MCF 10A (cell line): ENCODE data around the gene CCNYL1. TPM values are rescaled to one million over a fixed set of nuclear protein-coding genes. Genes with fewer than 3 reads are reported as not detected.
A peak's percentile ranks its signal among the peaks of the same experiment; 100 is the strongest.

Experiments used
- BruUV-seq: library from RNA; stranded (reverse); fragments of 400-500 nt; replicated peaks from 2 replicates; lab custom pipeline; 2021; lab: Mats Ljungman, UMichigan
- CTCF ChIA-PET: fragments of 300-600 bp; sonication (Branson Sonifier 250); formaldehyde crosslinking; extraction: SDS; loops from one replicate; lab custom pipeline; 2021; ENCODE audit warnings: antibody characterized with exemption, inconsistent platforms; lab: Yijun Ruan, JAX
- POLR2A ChIA-PET: fragments of 300-600, 350-650 bp; sonication (Branson Sonifier 250); formaldehyde crosslinking; extraction: SDS; loops from one replicate; lab custom pipeline; 2020; ENCODE audit warnings: antibody characterized with exemption, inconsistent platforms; lab: Yijun Ruan, JAX
- DNase-seq: peaks from one replicate; pipeline ENCODE4 v3.0.0-alpha.2; 2018; ENCODE audit not compliant: unreplicated experiment
- H3K27ac Mint-ChIP-seq: one replicate; pipeline ENCODE4 v1.8.0; 2022; ENCODE audit warnings: mild to moderate bottlenecking, low read depth, mixed read lengths; ENCODE audit not compliant: unreplicated experiment
- H3K27me3 Mint-ChIP-seq: one replicate; pipeline ENCODE4 v1.8.0; 2022; ENCODE audit warnings: mixed read lengths; ENCODE audit not compliant: insufficient read depth, unreplicated experiment
- H3K36me3 Mint-ChIP-seq: one replicate; pipeline ENCODE4 v1.8.0; 2022; ENCODE audit warnings: mild to moderate bottlenecking, moderate library complexity, mixed read lengths; ENCODE audit not compliant: insufficient read depth, unreplicated experiment
- H3K4me1 Mint-ChIP-seq: one replicate; pipeline ENCODE4 v1.8.0; 2022; ENCODE audit warnings: mixed read lengths; ENCODE audit not compliant: insufficient read depth, unreplicated experiment
- H3K4me3 Mint-ChIP-seq: one replicate; pipeline ENCODE4 v1.8.0; 2022; ENCODE audit warnings: mild to moderate bottlenecking, moderate library complexity, mixed read lengths; ENCODE audit not compliant: unreplicated experiment
- H3K9me3 Mint-ChIP-seq: one replicate; pipeline ENCODE4 v1.8.0; 2022; ENCODE audit warnings: mixed read lengths; ENCODE audit not compliant: unreplicated experiment
- CTCF ChIP-seq: fragments of 200-600 bp; IDR thresholded peaks from one replicate; pipeline ENCODE4 v1.8.0; 2022; ENCODE audit warnings: antibody characterized with exemption, mild to moderate bottlenecking; ENCODE audit not compliant: unreplicated experiment
- intact Hi-C: fragments of 100-400 bp; cut with micrococcal nuclease; formaldehyde crosslinking; loops from 2 replicates; pipeline ENCODE4 v1.14.1; 2022
- total RNA-seq: library from RNA; stranded (reverse); gene quantifications from 2 replicates; pipeline ENCODE4 v1.2.3, GENCODE V29; 2022

CCNYL1 gene
- total RNA-seq, 1 experiment from 2014 or later: 19.7 TPM

GRCh38 chr2:207676827-207677354 lies 34.5 kb upstream of the CCNYL1 start:
- DNase-seq: peak; percentile 62
- Mint-ChIP-seq H3K27me3 (no peaks in the 10 kb centered on the region), H3K36me3 (no peaks in the 10 kb centered on the region), H3K4me1 (peaks cover 7% of the 10 kb centered on the region), H3K9me3 (no peaks in the 10 kb centered on the region), H3K27ac (no peak overlapping the region), H3K4me3 (no peak overlapping the region)
- ChIA-PET POLR2A (no interaction called here), CTCF (no interaction called here)
- no peak for TF ChIP-seq CTCF
- no TSS peak for BruUV-seq
- intact Hi-C loops: no loop called here

DNA sequence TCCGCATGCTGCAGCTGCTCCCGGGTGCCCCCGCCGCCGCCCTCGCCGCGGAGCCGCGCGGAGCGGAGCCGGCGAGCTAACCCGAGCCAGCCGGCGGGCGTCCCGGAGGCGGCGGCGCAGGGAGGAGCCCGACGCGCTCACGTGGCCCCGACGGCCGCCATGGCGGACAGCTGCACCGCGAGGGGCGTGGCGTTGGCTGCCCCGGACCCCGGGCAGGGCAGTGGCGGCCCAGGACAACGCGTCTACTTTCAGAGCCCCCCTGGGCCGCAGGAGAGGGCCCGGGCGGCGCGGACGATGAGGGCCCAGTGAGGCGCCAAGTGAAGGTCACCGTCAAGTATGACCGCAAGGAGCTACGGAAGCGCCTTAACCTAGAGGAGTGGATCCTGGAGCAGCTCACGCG lies 30.0 kb upstream of the CCNYL1 start:
- Mint-ChIP-seq H3K27ac (no peak overlapping the region), H3K4me3 (no peak overlapping the region), H3K36me3 (no peaks in the 10 kb centered on the region), H3K9me3 (no peaks in the 10 kb centered on the region), H3K4me1 (peaks cover 13% of the 10 kb centered on the region), H3K27me3 (no peaks in the 10 kb centered on the region)
- intact Hi-C loops: no loop called here
- BruUV-seq: no TSS peak
- ChIA-PET POLR2A (no interaction called here), CTCF (no interaction called here)
- no peak for DNase-seq
- TF ChIP-seq CTCF: no peak

- DNase-seq: no peak
- intact Hi-C loops: no loop called here
- H3K36me3 Mint-ChIP-seq: no peaks in the 10 kb centered on the region
- no peak for TF ChIP-seq CTCF
- ChIA-PET CTCF (interaction anchor here (0.5 to 0.7 kb wide), 2 partner anchors 57 to 63 kb away, joined by 3 read pairs; partner anchors contain the start of gene METTL21A), POLR2A (no interaction called here)
- no TSS peak for BruUV-seq
- no peak overlapping the region for H3K27ac Mint-ChIP-seq
- H3K9me3 Mint-ChIP-seq: no peaks in the 10 kb centered on the region
- H3K27me3 Mint-ChIP-seq: no peaks in the 10 kb centered on the region
- H3K4me3 Mint-ChIP-seq: no peak overlapping the region
- H3K4me1 Mint-ChIP-seq: peaks cover 6% of the 10 kb centered on the region
Measured at GRCh38 chr2:207682557-207682956, 28.9 kb upstream of the CCNYL1 start.

- Mint-ChIP-seq H3K4me3 (no peak overlapping the region), H3K27me3 (no peaks in the 10 kb centered on the region), H3K36me3 (no peaks in the 10 kb centered on the region), H3K9me3 (no peaks in the 10 kb centered on the region), H3K27ac (no peak overlapping the region), H3K4me1 (peaks cover 6% of the 10 kb centered on the region)
- BruUV-seq: no TSS peak
- POLR2A ChIA-PET: interaction anchor here (0.8 to 2.3 kb wide), 4 partner anchors 21 to 126 kb away, joined by 3 to 7 read pairs (median 5); partner anchors contain the start of gene CCNYL1
- no peak for DNase-seq
- no peak for TF ChIP-seq CTCF
- CTCF ChIA-PET: interaction anchor here (1.0 kb wide), 1 partner anchor 16 kb away, joined by 4 read pairs; no protein-coding TSS in a partner anchor
- intact Hi-C loops: no loop called here
Measured at GRCh38 chr2:207683438-207683837, 28.0 kb upstream of the CCNYL1 start.
